Measurements from ENCODE around the gene RAPGEF4.

The RAPGEF4 gene

DNA sequence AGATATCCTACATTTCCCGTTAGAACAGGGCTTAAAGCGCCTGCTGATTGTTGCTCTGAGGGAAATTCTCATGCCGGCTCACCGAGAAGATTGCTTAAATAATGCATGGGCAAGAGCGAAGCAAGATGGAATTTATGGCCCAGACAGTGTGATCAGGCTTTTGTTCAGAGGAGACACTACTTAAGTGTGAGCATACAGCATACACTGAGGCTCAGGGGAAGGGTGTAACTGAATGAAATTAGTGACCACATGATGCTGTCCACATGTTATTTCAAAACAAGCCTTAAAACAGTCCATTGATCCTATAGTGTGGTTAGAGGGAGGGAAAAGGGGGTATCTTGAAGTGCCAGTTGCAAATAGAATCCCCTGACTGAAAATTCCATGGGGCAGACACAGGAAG is 125.5 kb downstream of the RAPGEF4 start:
- no peak for DNase-seq (ENCODE audit: low read depth)
- TF ChIP-seq, protein P1, sequence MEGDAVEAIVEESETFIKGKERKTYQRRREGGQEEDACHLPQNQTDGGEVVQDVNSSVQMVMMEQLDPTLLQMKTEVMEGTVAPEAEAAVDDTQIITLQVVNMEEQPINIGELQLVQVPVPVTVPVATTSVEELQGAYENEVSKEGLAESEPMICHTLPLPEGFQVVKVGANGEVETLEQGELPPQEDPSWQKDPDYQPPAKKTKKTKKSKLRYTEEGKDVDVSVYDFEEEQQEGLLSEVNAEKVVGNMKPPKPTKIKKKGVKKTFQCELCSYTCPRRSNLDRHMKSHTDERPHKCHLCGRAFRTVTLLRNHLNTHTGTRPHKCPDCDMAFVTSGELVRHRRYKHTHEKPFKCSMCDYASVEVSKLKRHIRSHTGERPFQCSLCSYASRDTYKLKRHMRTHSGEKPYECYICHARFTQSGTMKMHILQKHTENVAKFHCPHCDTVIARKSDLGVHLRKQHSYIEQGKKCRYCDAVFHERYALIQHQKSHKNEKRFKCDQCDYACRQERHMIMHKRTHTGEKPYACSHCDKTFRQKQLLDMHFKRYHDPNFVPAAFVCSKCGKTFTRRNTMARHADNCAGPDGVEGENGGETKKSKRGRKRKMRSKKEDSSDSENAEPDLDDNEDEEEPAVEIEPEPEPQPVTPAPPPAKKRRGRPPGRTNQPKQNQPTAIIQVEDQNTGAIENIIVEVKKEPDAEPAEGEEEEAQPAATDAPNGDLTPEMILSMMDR (IDR thresholded peaks at IDR 0.05; ENCODE audit: insufficient read depth, low read depth, low read length, missing control alignments): no peak
- no peak overlapping the region for H3K4me3 ChIP-seq (ENCODE audit: low read length)

DNA sequence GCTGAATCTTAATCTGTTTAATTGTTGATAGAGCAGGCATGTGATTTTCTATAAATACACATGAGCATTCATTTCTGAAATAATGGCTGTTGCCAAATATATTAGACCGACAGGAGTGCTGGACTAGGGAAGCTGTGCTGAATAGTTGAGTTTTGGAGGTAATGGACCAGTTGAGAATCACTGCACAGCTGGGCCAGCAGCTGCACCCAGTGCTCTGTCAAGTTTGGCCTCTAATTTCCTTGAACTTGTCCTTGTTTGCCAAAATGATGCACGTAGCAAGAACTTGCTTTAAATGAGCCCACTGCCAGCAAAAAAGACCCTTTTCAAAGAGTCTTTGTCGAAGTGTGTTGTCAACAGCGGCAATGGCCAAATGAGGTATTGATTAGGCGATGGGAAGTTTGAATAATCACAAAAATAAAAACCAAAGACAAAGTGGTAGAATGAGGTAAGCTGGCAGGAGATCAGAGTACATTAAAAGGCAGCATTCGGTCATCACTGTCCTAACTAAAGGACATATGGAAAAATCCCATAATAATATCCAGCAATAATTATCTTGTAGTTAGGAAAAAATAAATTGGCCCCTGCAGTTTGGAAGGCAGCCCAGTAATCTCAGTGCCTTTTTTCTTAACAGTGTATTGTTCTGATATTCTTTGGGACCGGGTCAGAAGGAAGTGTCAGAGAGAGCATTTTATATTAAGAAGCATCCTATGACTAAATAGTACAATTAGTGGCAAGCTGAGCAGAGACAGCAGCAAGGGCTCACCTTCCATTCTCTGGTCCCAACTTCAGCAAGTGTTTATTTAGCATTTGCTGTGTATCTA is 126.2 kb downstream of the RAPGEF4 start:
- H3K4me3 ChIP-seq (ENCODE audit: low read length): no peak overlapping the region
- TF ChIP-seq, protein P1 (IDR thresholded peaks at IDR 0.05; ENCODE audit: insufficient read depth, low read depth, low read length, missing control alignments): no peak
- DNase-seq (ENCODE audit: low read depth): no peak

DNA sequence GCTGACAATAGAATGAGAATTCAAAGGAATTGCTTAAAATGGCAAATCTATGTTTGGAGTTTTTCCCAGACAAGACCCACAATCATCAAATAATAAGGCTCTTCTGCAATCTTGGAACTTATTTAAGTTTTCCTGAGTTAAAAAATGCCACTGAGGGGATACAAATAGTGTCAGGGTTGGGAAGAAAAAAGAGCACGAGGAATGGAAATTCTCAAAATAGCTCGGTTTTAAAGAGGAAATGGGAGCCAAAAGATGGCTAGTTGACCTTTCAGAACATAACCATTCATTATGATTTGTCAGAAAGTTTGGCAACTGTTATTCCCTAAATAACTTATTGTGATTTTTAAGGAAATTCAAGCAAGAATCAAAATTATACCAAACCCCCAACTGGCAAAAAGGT is 127.7 kb downstream of the RAPGEF4 start:
- DNase-seq (ENCODE audit: low read depth): no peak
- no peak overlapping the region for H3K4me3 ChIP-seq (ENCODE audit: low read length)
- TF ChIP-seq, protein P1 (IDR thresholded peaks at IDR 0.05; ENCODE audit: insufficient read depth, low read depth, low read length, missing control alignments): no peak

DNA sequence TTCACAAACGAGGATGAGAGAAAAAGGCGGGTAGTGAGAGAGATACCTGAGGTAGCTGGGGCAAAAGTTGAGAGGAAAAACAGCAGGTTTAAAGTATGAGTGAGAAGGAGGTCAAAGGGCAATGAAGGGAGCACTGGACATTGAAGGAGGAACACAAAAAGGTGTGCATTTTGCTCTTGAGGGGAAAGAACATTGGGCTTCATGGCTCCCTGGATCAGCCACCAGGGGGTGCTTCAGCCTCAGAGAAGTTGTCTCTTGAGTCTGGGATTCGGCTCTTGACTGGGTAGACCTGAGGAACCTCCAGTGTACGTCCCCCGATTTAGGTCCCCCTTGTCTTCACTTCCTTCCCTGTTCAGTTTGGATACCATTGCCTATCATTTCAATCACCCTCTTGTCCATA is 128.5 kb downstream of the RAPGEF4 start:
- peak; percentile 62 for DNase-seq (ENCODE audit: low read depth)
- H3K4me3 ChIP-seq (ENCODE audit: low read length): no peak overlapping the region
- TF ChIP-seq, protein P1 (IDR thresholded peaks at IDR 0.05; ENCODE audit: insufficient read depth, low read depth, low read length, missing control alignments): peak; percentile 74

DNA sequence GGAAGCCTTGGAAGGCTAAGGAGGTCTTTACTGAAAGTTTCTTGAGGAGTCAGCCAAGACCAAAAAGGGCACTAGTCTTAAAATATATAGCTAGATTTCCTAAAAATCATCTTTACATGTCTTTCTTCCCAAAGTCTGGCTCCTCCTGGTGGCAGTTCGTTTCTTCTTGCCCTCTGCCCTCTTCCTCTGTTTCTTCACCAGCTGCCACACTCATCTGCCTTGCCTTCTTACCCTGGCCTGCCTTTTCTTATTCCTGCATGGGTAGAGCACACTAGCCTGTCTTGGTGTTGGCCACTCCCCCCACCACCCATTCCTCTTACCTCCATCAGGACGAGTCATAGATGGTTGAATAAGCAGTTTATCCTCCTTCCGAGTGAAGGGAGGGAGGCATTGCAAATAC is 129.8 kb downstream of the RAPGEF4 start:
- no peak overlapping the region for H3K4me3 ChIP-seq (ENCODE audit: low read length)
- TF ChIP-seq, protein P1 (IDR thresholded peaks at IDR 0.05; ENCODE audit: insufficient read depth, low read depth, low read length, missing control alignments): peak; percentile 37
- peak; percentile 58 for DNase-seq (ENCODE audit: low read depth)

DNA sequence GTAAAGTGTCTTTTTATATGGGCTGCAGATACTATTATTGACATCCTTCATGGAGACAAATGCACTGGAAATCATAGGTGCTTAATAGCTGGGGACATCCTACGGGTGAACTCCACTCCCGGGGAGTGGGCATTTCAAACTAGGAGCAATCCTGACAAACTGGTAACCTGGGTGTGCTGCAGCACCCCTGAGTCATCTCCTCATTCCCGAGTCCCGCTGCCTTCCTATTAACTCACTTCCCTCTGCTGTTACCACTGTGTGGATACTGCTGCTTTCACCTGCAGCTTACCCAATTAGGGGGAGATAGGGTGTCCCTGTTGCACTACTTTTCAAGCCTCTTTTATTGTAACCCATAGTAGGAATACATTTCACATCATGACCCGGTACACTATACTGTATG is 134.2 kb downstream of the RAPGEF4 start:
- no peak overlapping the region for H3K4me3 ChIP-seq (ENCODE audit: low read length)
- TF ChIP-seq, protein P1 (IDR thresholded peaks at IDR 0.05; ENCODE audit: insufficient read depth, low read depth, low read length, missing control alignments): no peak
- DNase-seq (ENCODE audit: low read depth): peak; percentile 69

DNA sequence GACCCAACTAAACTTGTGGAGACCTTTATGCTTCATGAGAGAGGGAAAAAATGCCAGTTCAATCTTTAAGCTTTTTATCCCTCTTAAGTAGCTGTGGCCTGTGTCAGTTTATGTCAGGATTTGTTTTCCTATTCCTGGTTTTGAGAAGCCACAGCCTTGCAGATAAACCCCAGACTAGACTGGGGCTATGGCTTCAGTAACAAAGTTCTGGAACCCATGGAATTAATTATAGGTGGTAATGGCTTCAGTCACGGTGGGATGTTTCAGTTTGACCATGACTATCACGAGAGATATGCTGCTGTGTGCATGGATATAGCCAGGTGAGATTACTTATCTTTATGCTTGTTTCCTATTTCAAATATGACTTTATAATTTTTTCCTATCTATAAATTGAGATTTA is 134.8 kb downstream of the RAPGEF4 start:
- DNase-seq (ENCODE audit: low read depth): no peak
- TF ChIP-seq, protein P1 (IDR thresholded peaks at IDR 0.05; ENCODE audit: insufficient read depth, low read depth, low read length, missing control alignments): no peak

More for the DNA sequence above, 134.8 kb downstream of the RAPGEF4 start:
- no peak overlapping the region for H3K4me3 ChIP-seq (ENCODE audit: low read length)

All from epithelial cell of esophagus (primary cell).